H9 (cell line): Measurements from ENCODE around the gene SETSIP. TPM values are rescaled to one million over a fixed set of nuclear protein-coding genes. Genes with fewer than 3 reads are reported as not detected.

ENCODE experiments used
- DNase-seq: peaks from one replicate; pipeline ENCODE4 v3.0.0-alpha.2; 2017
- H2AFZ ChIP-seq: one replicate; pipeline ENCODE4 v1.6.1; 2013; ENCODE audit warnings: mild to moderate bottlenecking, low read length, control low read depth, moderate library complexity
- H2AK5ac ChIP-seq: 2 replicates; pipeline ENCODE4 v1.6.1; 2013; ENCODE audit warnings: low read length, control low read depth, mixed read lengths; ENCODE audit not compliant: insufficient read length
- H2BK120ac ChIP-seq: one replicate; pipeline ENCODE4 v1.6.1; 2013; ENCODE audit warnings: low read depth, mild to moderate bottlenecking, low read length, control low read depth, inconsistent platforms; ENCODE audit not compliant: poor library complexity, severe bottlenecking
- H2BK12ac ChIP-seq: 2 replicates; pipeline ENCODE4 v1.6.1; 2013; ENCODE audit warnings: low read length, control low read depth, mixed read lengths, low read depth; ENCODE audit not compliant: insufficient read length
- H2BK15ac ChIP-seq: 2 replicates; pipeline ENCODE4 v1.6.1; 2013; ENCODE audit warnings: low read depth, low read length, control low read depth
- H2BK20ac ChIP-seq: one replicate; pipeline ENCODE4 v1.6.1; 2013; ENCODE audit warnings: low read depth, mild to moderate bottlenecking, low read length, control low read depth, inconsistent platforms; ENCODE audit not compliant: poor library complexity, severe bottlenecking
- H2BK5ac ChIP-seq: 2 replicates; pipeline ENCODE4 v1.6.1; 2013; ENCODE audit warnings: low read length, control low read depth, mixed read lengths; ENCODE audit not compliant: insufficient read length
- H3K14ac ChIP-seq: 2 replicates; pipeline ENCODE4 v1.6.1; 2013; ENCODE audit warnings: low read length, control low read depth; ENCODE audit not compliant: insufficient read depth
- H3K18ac ChIP-seq: 2 replicates; pipeline ENCODE4 v1.6.1; 2013; ENCODE audit warnings: low read depth, mild to moderate bottlenecking, mixed read lengths, low read length, control low read depth; ENCODE audit not compliant: insufficient read length
- H3K23ac ChIP-seq: 2 replicates; pipeline ENCODE4 v1.6.1; 2013; ENCODE audit warnings: low read length, control low read depth, mixed read lengths, low read depth; ENCODE audit not compliant: insufficient read length
- H3K23me2 ChIP-seq: 2 replicates; pipeline ENCODE4 v1.6.1; 2013; ENCODE audit warnings: low read depth, mild to moderate bottlenecking, mixed read lengths, low read length, control low read depth; ENCODE audit not compliant: insufficient read length, poor library complexity, severe bottlenecking
- H3K27ac ChIP-seq: 2 replicates; pipeline ENCODE4 v1.5.1; 2013; ENCODE audit warnings: low read length, control low read depth, mixed read lengths, low read depth; ENCODE audit not compliant: insufficient read length
- H3K27me3 ChIP-seq: 2 replicates; pipeline ENCODE4 v1.6.1; 2013; ENCODE audit warnings: low read length, control low read depth, inconsistent platforms; ENCODE audit not compliant: insufficient read depth
- H3K4ac ChIP-seq: 2 replicates; pipeline ENCODE4 v1.6.1; 2013; ENCODE audit warnings: low read depth, mild to moderate bottlenecking, control low read depth, inconsistent platforms, low read length, moderate library complexity
- H3K4me1 ChIP-seq: 2 replicates; pipeline ENCODE4 v1.6.1; 2013; ENCODE audit warnings: low read length, control low read depth, inconsistent platforms; ENCODE audit not compliant: insufficient read depth
- H3K4me2 ChIP-seq: 2 replicates; pipeline ENCODE4 v1.6.1; 2013; ENCODE audit warnings: low read length, control low read depth, mixed read lengths; ENCODE audit not compliant: insufficient read length, insufficient read depth
- H3K56ac ChIP-seq: 2 replicates; pipeline ENCODE4 v1.6.1; 2013; ENCODE audit warnings: low read depth, mild to moderate bottlenecking, mixed read lengths, low read length, control low read depth; ENCODE audit not compliant: insufficient read length
- H3K79me1 ChIP-seq: 2 replicates; pipeline ENCODE4 v1.6.1; 2013; ENCODE audit warnings: low read depth, mild to moderate bottlenecking, moderate library complexity, low read length, control low read depth, inconsistent platforms; ENCODE audit not compliant: insufficient read depth, poor library complexity, severe bottlenecking
- H3K79me2 ChIP-seq: 2 replicates; pipeline ENCODE4 v1.6.1; 2013; ENCODE audit warnings: low read length, control low read depth, inconsistent platforms; ENCODE audit not compliant: insufficient read depth
- H3K9ac ChIP-seq: 2 replicates; pipeline ENCODE4 v1.6.1; 2013; ENCODE audit warnings: low read length, control low read depth, mixed read lengths; ENCODE audit not compliant: insufficient read length; ENCODE audit errors: extremely low read depth
- H3K9me3 ChIP-seq: one replicate; pipeline ENCODE4 v1.6.1; 2013; ENCODE audit warnings: low read depth, low read length, inconsistent platforms; ENCODE audit not compliant: control insufficient read depth
- H3T11ph ChIP-seq: one replicate; pipeline ENCODE4 v1.6.1; 2013; ENCODE audit warnings: mild to moderate bottlenecking, low read length, control low read depth, inconsistent platforms
- H4K20me1 ChIP-seq: one replicate; pipeline ENCODE4 v1.6.1; 2013; ENCODE audit not compliant: control insufficient read depth, insufficient read length, insufficient read depth
- H4K5ac ChIP-seq: 2 replicates; pipeline ENCODE4 v1.6.1; 2013; ENCODE audit warnings: low read depth, mild to moderate bottlenecking, mixed read lengths, low read length, control low read depth; ENCODE audit not compliant: insufficient read length
- H4K8ac ChIP-seq: replicated peaks from 2 replicates; pipeline ENCODE4 v1.6.1; 2013; ENCODE audit warnings: low read length, control low read depth, mixed read lengths, low read depth; ENCODE audit not compliant: insufficient read length
- H4K91ac ChIP-seq: 2 replicates; pipeline ENCODE4 v1.6.1; 2013; ENCODE audit warnings: low read depth, mild to moderate bottlenecking, moderate library complexity, mixed read lengths, low read length, control low read depth; ENCODE audit not compliant: insufficient read length
- H3K27ac Mint-ChIP-seq, 3 experiments: 2 replicates in 2 of 3; 3 replicates in 1 of 3; pipeline ENCODE4 v1.8.0; 2020 to 2021; ENCODE audit warnings: mixed read lengths in 3 of 3, mild to moderate bottlenecking in 1 of 3, moderate library complexity in 1 of 3
- H3K27me3 Mint-ChIP-seq: 2 replicates; pipeline ENCODE4 v1.8.0; 2021; ENCODE audit warnings: low read depth, mild to moderate bottlenecking, moderate library complexity, mixed read lengths
- H3K36me3 Mint-ChIP-seq, 3 experiments: 2 replicates in 2 of 3; 3 replicates in 1 of 3; pipeline ENCODE4 v1.8.0; 2020 to 2021; ENCODE audit warnings: low read depth in 3 of 3, mixed read lengths in 3 of 3; ENCODE audit not compliant: insufficient read depth in 1 of 3
- H3K4me1 Mint-ChIP-seq, 2 experiments: 2 replicates each; pipeline ENCODE4 v1.8.0; 2020; ENCODE audit warnings: mixed read lengths in 2 of 2
- H3K4me3 Mint-ChIP-seq, 2 experiments: 2 replicates in 1 of 2; 3 replicates in 1 of 2; pipeline ENCODE4 v1.8.0; 2020 to 2021; ENCODE audit warnings: mild to moderate bottlenecking in 2 of 2, mixed read lengths in 2 of 2, moderate library complexity in 1 of 2
- H3K9me3 Mint-ChIP-seq, 2 experiments: 2 replicates in 1 of 2; 3 replicates in 1 of 2; pipeline ENCODE4 v1.8.0; 2020; ENCODE audit warnings: mild to moderate bottlenecking in 2 of 2, mixed read lengths in 2 of 2, moderate library complexity in 1 of 2
- WGBS: extraction: QIAGEN DNeasy Blood & Tissue Kit; methylation state at CpG from one replicate; pipeline ENCODE4 v1.1.7; 2013; ENCODE audit warnings: missing lambda C conversion rate, low lambda C conversion rate, mixed read lengths; ENCODE audit not compliant: insufficient read length; ENCODE audit errors: extremely low coverage; 5-methylcytosine and 5-hydroxymethylcytosine counted together
- total RNA-seq: library from RNA; stranded (reverse); gene quantifications from 2 replicates; pipeline ENCODE4 v1.2.1, GENCODE V29; 2021
- TF ChIP-seq, protein P1 (sequence below): fragments of 200-600 bp; sonication (generic); conservative IDR thresholded peaks from 3 replicates; pipeline ENCODE4 v1.8.0; 2021; ENCODE audit warnings: antibody characterized with exemption, mild to moderate bottlenecking

The SETSIP gene
- total RNA-seq, 1 experiment from 2014 or later: 0.35 TPM

DNA sequence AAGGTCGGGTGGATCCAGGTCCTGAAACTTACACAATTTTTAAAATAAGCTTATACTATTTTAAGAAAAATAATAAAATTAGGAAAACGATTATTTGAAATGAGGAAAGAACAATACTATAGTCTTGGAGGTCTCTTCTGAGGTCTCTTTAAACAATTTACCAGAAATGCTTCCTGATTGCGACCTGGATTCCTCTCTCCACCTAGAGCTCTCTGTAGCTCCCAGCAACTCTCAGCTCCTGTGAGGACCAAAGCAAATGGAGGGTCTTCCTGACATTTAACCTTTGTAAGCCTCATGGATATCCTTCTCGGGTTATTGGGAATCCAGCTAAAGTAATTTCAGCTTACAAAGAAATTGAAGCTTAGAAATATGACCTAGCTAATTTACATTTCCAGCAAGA, 5.8 kb upstream of the SETSIP start:
- H3K9me3 Mint-ChIP-seq: peaks cover 20 to 26% of the 10 kb centered on the region in 2 experiments
- H3K36me3 Mint-ChIP-seq: peaks cover 9 to 20% (median 14%) of the 10 kb centered on the region in 3 experiments
- DNase-seq: no peak

More for the DNA sequence above, 5.8 kb upstream of the SETSIP start:
- H3K4me1 ChIP-seq: no peaks in the 10 kb centered on the region
- no peak overlapping the region for H2AK5ac ChIP-seq
- peaks cover 18% of the 10 kb centered on the region for H3K9me3 ChIP-seq
- H3K4ac ChIP-seq: no peak overlapping the region
- no peak overlapping the region for H2BK15ac ChIP-seq
- H3K79me2 ChIP-seq: no peaks in the 10 kb centered on the region
- H4K8ac ChIP-seq: no peak overlapping the region
- no peak overlapping the region for H3K23ac ChIP-seq
- H3K56ac ChIP-seq: no peak overlapping the region
- peak overlapping the region; percentile 77 for H2BK5ac ChIP-seq
- H3K4me3 Mint-ChIP-seq: peak overlapping the region; percentile 91 to 95
- H3K4me1 Mint-ChIP-seq: peaks cover 5 to 6% of the 10 kb centered on the region in 2 experiments; a peak in 2 of 4 replicates
- peak overlapping the region; percentile 89 for H3K9ac ChIP-seq
- no peak overlapping the region for H3T11ph ChIP-seq
- H2BK12ac ChIP-seq: no peak overlapping the region
- H3K79me1 ChIP-seq: no peaks in the 10 kb centered on the region
- no peak overlapping the region for H3K18ac ChIP-seq
- H4K5ac ChIP-seq: peak overlapping the region; percentile 50
- WGBS: no CpG with 5 or more reads among the region's 4 CpGs
- H3K23me2 ChIP-seq: peaks cover 3% of the 10 kb centered on the region
- H3K27ac Mint-ChIP-seq: peak overlapping the region in 2 of 3 experiments; percentile 98 to 99; a peak in 2 of 7 replicates
- H2BK20ac ChIP-seq: no peak overlapping the region
- TF ChIP-seq, protein P1, sequence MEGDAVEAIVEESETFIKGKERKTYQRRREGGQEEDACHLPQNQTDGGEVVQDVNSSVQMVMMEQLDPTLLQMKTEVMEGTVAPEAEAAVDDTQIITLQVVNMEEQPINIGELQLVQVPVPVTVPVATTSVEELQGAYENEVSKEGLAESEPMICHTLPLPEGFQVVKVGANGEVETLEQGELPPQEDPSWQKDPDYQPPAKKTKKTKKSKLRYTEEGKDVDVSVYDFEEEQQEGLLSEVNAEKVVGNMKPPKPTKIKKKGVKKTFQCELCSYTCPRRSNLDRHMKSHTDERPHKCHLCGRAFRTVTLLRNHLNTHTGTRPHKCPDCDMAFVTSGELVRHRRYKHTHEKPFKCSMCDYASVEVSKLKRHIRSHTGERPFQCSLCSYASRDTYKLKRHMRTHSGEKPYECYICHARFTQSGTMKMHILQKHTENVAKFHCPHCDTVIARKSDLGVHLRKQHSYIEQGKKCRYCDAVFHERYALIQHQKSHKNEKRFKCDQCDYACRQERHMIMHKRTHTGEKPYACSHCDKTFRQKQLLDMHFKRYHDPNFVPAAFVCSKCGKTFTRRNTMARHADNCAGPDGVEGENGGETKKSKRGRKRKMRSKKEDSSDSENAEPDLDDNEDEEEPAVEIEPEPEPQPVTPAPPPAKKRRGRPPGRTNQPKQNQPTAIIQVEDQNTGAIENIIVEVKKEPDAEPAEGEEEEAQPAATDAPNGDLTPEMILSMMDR: no peak
- peak overlapping the region; percentile 65 for H3K27ac ChIP-seq
- peak overlapping the region; percentile 96 for H3K4me2 ChIP-seq
- no peaks in the 10 kb centered on the region for H3K27me3 ChIP-seq
- H2AFZ ChIP-seq: peak overlapping the region; percentile 99
- H3K14ac ChIP-seq: peak overlapping the region; percentile 97; the same call in 1 of the 2 replicates
- H2BK120ac ChIP-seq: no peak overlapping the region
- peaks cover 2% of the 10 kb centered on the region; the same call in 1 of the 2 replicates for H3K27me3 Mint-ChIP-seq
- H4K91ac ChIP-seq: no peak overlapping the region
- no peaks in the 10 kb centered on the region for H4K20me1 ChIP-seq
